SHP77 (cell line): Measurements from ENCODE around the gene GPR183.

Source experiments
- DNase-seq, 2 experiments: peaks; one replicate each; lab custom pipeline; 2025; lab: John Stamatoyannopoulos, UW

Gene GPR183

DNA sequence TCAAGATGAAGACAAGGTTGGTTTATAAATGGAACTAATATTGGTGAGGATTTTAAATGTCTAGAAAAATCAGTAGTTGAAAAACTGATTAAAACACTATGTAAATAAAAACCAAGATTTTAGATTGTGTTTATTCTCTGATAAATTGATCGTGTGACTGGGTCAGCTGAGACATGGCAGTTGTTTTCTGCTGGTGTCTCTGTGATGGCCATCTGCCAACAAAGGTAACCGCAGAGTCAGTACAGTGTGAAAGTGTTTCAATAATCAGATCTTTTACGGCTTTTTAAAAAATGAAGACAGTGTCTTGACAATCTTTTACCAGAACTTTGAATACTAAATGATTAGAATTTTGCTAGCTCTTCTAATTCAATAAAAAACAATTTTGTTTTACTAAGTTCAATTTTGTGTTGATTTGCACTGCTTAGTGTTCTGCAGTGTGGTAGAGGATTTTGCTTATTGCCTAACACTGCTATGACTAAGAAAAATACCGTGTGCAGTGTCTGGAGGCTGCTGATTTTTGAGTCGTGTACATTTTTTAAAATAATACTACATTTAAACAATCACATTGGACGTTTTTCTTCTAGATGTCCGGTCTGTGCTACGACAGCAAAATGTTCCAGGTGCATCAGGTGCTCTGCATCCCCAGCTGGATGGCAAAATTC, 32.7 kb upstream of the GPR183 start:
- DNase-seq, result no peak

DNA sequence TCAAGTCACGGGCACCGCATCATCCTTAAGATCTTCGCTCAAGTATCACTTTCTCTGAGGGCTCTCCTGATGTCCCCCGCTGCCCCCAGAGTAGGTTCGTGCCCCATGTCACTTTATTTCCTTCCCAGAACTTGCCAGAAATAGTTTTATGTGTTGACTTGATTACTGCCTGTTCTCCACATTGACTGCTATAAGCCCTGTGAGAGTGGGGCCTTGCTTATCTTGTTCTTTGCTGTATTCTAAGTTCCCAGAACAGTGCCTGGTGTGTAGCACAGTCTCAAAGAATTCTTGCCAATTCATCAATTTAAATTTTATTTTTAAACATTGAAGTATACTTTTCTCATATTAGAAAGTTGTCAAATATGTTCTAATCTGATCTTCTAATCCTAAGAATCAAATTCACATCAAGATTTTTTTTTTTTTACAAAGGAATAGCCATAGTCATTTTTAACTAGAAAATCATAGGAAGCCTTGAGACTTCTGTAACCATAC, 32.1 kb upstream of the GPR183 start:
- DNase-seq, result no peak

GRCh38 chr13:99335603-99336002, 28.4 kb upstream of the GPR183 start:
- no peak for DNase-seq

DNA sequence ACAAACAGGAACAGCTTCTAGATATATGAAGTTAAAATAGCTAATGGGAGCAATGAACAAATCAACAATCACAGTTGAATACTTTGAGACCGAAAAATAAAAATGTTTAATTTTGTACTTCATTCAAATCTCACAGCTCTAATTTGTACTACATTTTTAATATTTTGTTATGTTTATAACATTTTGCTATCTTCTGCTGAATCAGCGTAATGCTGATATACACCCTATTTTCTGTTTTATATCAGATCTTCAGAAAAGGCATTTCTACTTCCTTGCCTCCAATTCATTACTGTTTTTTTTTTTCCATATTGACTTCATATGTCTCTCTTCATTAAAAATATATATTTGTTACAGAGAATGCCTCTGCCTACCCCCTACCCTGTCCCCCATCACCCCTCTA, 27.9 kb upstream of the GPR183 start:
- no peak for DNase-seq

DNA sequence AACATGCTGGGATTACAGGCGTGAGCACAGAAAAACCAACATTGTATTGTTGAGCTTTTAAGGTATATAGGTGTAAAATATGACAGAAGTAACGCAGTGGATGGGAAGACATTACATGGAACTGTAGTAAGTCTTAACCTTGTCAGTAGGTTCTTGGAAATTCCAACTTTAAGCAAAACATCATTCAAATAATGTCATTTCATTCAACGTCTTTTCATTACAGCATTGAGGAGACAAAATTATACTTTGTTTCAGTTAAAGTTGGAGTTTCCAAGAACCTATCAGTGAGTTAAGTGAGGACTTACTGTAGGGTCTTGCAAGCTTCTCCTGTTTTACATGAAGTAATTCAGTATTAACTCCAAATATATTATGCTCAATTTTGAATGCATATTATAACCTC, 27.0 kb upstream of the GPR183 start:
- DNase-seq, result no peak

DNA sequence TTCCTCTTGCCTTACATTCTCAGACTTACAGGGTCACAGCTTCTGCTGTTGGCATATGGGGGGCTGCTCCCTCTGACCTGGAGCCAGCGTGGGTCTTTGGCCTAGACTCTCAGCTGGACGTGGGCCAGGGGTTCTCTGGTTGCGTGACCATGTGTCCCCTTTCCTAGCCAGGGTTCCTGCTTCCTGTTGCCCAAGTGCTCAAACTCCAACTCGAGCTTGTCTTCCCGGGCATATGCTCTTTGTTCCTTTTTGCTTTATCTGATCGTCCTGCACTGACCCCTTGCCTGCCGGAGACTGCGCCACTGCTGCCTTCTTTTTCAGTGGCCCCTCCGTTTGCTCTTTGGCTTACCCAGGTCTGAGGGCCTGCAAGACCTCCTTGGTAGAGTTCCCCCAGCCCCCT, 25.3 kb upstream of the GPR183 start:
- no peak for DNase-seq

GRCh38 chr13:99331881-99332293, 24.7 kb upstream of the GPR183 start:
- no peak for DNase-seq

DNA sequence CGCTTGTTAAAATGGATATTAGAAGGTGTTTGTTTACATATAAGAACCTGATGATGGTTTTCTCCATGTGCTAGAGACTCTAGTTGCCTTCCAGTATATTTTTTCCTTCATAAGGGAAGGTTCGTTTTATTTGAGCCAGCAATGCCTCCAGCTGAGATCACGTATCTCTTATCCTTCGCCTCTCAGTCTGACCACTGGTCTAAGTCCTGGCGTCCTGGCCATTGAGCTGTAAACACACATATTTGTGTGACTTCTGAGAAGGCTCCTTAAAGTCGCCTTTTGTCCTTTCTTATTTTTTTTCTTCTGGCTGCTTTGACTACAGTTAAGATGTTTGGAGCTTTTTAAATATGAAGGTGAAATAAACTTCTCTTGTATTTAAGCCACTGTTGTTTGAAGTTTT, 23.7 kb upstream of the GPR183 start:
- no peak for DNase-seq

GRCh38 chr13:99329477-99329876, 22.3 kb upstream of the GPR183 start:
- DNase-seq, result no peak

GRCh38 chr13:99327761-99328160, 20.6 kb upstream of the GPR183 start:
- no peak for DNase-seq

- no peak for DNase-seq
Measured at GRCh38 chr13:99327126-99327525, 19.9 kb upstream of the GPR183 start.

GRCh38 chr13:99326012-99326411, 18.8 kb upstream of the GPR183 start:
- DNase-seq, result no peak

DNA sequence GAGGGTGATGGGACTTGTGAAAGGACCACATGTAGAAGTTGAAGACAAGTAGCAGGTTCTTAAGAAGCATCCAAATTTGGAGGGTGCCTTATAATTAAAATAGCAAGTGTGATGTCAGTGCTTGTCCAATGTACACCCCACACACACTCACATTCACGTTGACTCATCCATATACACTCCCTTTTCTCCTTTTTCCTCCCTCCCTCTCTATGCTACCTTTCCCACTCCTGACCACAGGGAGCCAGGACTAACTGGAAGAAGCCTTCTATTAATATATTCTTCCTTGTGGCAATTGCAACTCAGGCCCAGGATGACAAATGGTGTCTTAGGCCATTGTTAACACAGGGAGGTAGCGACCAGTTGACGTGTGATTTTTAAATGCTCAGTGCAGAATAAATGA, 16.3 kb upstream of the GPR183 start:
- DNase-seq, result no peak

GRCh38 chr13:99322297-99323103, 15.3 kb upstream of the GPR183 start:
- DNase-seq, result no peak

- no peak for DNase-seq
Measured at GRCh38 chr13:99321709-99322108, 14.5 kb upstream of the GPR183 start.

- no peak for DNase-seq
Measured at GRCh38 chr13:99320693-99321481, 13.7 kb upstream of the GPR183 start.

DNA sequence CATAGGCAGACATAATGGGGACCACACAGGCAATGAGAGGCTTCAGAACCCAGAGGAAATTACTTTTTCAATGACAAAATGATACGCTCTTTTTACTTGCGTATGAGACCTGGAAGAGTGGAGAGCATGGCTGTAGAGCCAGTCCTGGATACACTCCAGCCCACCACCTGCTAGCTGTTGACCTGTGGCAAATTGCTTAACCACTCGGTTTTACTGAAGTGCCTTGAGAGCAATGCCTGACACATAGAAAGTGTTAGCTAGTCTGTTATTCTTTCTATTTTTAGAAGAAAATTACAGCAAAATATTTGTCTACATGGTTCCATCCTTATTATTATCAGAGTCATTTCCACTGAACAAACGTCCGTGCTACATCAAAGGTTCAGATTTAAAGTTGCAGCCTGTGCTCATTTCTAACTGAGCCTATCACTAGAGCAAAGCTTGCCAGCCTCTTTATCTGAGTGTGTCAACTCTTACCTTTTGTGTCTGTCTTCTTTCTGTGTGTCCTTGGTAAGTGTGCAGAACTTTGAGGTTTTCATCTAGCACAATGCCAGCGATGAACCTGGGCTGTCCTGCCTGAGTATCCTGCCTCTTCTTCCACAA, 9.6 kb upstream of the GPR183 start:
- DNase-seq, result peak; percentile 94 to 95

DNA sequence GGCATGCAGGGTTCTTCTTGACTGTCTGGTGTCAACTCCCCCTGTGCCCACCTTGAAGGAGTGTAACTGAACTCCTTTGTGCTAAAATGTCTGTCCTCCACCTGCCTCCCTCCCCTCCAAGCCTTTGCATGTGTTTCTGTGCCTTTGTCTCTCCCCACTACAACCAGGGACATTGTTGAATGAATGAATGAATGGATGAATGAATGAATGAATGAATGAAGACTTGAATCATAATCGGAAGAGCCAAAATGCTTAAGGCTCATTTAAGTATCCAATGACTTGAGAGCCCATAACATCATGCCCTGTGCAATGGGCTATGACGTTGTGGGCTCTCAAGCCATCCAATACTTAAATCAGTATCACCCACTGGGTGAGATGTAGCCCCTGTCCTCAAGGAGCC, 9.0 kb upstream of the GPR183 start:
- DNase-seq, result peak in 1 of 2 experiments; percentile 87

DNA sequence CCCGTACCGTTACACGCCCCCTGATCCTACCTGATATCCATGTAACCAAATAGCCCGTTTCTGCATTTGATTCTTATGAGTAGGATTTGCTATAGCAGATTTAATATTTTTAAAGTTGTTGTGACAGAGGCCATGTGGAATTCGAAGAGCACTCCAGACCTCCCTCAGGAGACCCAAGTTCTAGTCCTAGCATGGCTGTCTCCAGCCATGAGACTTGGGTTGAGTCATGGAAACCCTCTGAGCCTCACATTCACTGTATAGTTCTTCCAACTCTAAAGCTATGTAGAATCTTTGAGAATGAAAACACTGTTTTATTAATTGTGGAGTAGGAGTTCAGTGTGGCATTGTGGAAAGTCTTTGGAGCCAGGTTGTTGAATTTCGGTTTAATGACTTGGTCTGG, 8.0 kb upstream of the GPR183 start:
- DNase-seq, result no peak

DNA sequence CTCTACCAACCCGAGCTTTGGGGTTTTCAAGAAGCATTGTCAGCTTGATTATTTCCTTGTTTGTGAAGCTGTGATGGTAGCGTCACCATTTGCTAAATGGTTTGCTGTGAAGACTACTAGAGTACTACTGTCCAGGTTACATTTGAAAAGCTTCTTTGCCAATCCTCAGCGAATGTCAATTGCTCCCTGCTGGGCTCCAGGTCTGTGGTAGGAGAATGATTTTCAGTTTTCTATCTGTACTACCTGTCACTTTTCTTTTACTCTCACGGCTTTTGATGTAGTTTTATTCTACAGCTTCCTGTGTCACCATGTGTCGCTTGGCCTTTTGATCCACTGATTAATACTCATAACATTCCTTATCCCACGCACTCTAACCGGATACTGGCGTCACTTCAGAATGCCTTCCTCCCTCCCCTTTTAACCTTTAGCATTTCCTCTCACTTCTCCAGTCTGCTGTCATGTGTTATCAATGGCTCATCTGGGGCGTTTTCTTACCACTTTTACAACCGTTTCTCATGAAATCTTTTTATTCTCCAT, 7.5 kb upstream of the GPR183 start:
- DNase-seq, result no peak

GRCh38 chr13:99313941-99314340, 6.7 kb upstream of the GPR183 start:
- DNase-seq, result no peak

DNA sequence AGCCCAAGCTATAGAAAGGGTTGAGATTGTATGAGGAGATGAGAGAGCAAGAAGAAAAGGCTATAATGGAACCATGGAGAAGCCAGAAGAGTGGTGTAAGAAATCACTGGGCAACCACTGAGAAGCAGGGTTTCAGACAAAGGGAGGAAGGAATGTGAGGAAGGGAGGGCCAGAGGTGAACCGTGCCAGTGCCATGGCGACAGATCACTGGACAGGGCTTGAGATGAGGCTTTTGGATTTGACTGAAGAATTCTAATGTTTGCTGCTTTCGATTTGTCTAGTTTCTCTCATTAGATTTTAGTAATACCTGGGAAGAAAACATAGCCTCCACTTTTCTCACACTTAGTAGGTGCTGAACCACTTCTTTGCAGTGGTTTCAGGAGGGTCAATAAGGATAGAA, 6.3 kb upstream of the GPR183 start:
- no peak for DNase-seq
